ENCODE data around the gene BMERB1.
"Not testable (repeated sequence)": the region's sequence is repeated elsewhere in the genome, so short reads cannot be mapped to it uniquely, and the experiment has no call there.

Gene BMERB1

GRCh38 chr16:15592324-15592723, 157.9 kb downstream of the BMERB1 start:
- DNase-seq (ENCODE audit: low read depth in 2 of 2) = no peak

DNA sequence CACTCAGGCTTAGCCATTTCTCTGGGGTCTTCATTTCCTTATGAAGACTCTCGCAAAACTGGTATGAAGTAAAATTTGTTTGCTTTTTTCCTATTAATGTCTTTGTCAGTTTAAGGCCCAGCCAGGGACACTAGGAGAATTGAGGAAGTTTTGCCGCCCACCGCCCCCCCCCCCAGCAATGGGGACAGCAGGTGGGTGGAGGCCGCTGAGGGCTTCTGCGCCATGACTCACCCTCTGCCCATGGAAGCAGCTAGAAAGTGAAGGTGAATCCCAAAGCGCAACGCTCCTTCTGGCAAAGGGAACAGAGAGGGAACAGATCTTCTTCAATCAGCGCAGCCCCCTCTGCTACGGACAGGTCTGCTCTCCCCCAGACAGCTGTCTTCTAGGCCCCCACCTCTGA, 158.8 kb downstream of the BMERB1 start:
- DNase-seq (ENCODE audit: low read depth in 2 of 2) = no peak

GRCh38 chr16:15594711-15595320, 160.4 kb downstream of the BMERB1 start:
- DNase-seq (ENCODE audit: low read depth in 2 of 2) = no peak

- no peak for DNase-seq (ENCODE audit: low read depth in 2 of 2)
Observed at GRCh38 chr16:15597135-15597534, 162.7 kb downstream of the BMERB1 start.

- no peak for DNase-seq (ENCODE audit: low read depth in 2 of 2)
Observed at GRCh38 chr16:15597822-15598647, 163.6 kb downstream of the BMERB1 start.

DNA sequence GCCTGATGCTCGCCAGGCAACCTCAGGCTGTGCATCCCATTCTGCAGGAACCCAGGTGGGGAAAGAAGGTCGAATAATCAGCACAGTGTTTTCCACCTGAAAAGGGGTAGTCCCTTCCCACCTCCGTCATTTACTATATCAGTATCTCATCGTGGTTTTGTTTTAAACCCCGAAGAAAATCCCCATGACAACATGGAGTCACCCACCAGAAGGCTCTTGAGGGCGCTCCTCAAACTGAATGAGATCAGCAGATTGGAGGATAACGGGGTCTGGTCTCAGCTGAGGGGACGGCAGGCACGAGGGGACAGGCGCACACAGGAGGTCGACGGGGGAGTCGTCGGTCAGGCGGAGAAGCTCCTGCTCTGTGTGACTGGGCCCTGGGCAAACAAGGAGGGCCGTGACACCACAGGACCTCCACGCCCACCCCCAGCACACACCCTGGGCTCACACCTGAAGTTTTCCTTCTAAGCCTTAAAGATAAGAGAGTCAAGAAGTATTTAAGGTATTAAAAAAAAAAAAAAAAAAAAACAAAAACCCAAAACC, 164.3 kb downstream of the BMERB1 start:
- DNase-seq (ENCODE audit: low read depth in 2 of 2) = no peak

GRCh38 chr16:15599303-15600070, 165.1 kb downstream of the BMERB1 start:
- no peak for DNase-seq (ENCODE audit: low read depth in 2 of 2)

GRCh38 chr16:15601212-15601879, 167.0 kb downstream of the BMERB1 start:
- no peak for DNase-seq (ENCODE audit: low read depth in 2 of 2)

DNA sequence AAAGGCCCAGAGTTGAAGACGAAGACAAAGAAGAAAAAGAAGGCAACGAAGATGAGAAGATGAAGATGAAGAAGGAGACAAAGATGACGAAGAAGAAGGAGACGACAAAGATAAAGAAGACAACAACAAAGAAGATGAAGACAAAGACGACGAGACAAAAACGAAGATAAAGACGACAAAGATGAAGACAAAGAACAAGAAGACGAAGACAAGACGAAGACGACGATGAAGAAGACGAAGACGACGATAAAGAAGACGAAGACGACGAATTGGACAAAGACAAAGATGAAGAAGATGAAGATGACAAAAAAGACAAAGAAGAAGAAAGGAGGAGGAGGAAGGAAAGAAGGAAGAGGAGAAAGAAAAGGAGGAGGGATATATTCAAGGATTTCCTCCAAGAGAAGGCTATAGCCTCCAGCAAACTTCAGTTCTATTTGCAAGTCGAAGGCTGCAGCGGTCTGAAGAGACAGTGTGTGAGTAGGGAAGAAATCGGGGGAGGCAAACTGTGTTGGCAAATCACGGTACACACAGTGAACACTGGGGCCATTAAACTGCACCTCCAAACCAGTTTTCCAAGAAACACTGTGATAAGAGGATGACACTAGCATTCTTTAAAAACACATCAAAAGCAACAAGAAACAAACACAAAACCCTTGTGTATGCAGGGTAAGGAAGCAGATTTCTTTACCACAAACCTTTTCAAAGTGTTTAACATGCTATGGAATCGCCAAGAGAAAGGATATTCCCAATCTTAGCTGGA, 168.1 kb downstream of the BMERB1 start:
- DNase-seq (ENCODE audit: low read depth in 2 of 2) = no peak

GRCh38 chr16:15604460-15605440, 170.4 kb downstream of the BMERB1 start:
- no peak for DNase-seq (ENCODE audit: low read depth in 2 of 2)

GRCh38 chr16:15605839-15606517, 171.6 kb downstream of the BMERB1 start:
- DNase-seq (ENCODE audit: low read depth in 2 of 2) = no peak

DNA sequence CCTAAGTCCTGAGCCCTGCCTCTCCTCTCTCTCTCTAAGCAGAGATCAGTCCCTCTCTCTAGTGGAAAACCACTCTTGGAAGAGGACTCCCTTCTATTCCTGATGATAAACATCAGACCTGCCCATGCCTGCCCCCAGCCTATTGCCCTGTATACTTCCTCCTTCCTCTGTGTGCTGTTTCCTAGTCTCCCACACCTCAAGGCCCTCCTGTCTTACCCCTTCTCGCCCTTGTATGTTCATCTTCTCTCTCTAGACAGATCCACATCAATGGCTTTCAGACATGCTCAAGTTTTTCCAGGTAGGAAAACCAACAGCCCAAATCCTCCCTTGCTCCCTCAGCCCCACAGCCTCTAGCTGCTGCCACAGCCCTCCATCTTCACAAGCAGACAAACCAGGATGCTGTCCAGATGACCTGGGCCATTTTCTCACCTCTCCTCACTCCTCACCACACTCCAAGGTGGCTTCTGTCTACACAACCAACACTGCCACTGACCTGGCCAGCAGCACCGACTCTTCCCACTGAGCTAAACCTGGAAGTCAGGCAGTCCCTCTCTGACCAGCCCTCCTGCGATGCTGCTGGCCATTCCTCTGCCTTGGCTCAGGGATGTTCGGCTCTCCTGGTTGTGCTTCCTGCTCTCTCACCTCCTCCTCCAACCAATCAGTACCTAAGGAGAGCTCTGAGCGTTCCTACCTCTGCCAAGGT, 172.3 kb downstream of the BMERB1 start:
- no peak for DNase-seq (ENCODE audit: low read depth in 2 of 2)

DNA sequence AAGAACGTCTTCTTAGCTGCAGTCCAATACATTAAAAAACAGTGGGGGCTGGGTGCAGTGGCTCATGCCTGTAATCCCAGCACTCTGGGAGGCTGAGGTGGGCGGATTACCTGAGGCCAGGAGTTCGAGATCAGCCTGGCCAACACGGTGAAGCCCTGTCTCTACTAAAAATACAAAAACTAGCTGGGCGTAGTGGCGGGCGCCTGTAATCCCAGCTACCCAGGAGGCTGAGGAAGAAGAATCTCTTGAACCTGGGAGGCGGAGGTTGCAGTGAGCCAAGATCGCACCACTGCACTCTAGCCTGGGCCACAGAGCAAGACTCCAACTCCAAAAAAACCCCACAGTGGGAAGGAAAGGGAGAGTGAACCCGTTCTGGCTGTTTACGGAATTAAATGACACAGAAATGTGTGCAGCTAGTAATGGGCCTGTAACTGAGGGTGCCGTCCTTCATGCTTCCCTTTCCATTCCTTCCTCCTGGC, 172.9 kb downstream of the BMERB1 start:
- DNase-seq (ENCODE audit: low read depth in 2 of 2) = not testable (repeated sequence)

DNA sequence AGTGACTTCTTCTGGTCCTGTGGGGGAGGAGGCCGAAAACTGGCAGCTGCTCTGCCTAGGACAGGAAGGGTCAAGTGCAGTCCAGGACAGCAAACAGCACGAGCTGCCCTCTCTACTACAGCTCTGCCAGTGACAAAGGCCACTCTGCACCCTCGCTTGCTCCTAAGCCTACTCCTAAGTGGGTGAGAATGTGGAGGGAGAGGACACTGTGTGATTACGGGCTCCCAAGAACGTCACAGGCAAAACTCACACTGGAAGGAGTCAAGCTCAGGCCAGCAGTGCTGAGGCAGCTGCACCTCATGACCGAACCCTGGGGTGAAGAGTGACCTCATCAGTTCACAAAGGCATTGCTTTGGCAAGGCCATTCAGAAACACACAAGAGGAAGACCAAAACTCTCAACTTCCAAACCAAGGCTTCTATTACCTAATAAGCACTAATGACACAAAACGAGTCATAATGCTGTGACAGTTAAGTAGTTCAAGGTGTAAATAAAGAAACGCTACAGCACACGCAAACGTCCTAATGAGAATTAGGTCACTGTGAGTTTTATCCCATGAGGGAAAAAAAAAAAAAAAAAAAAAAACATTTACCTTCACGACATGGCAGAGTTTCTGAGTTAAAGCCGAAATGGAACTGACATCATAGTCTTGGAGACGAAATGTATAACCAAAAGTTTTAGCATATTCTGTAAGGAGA, 173.5 kb downstream of the BMERB1 start:
- no peak for DNase-seq (ENCODE audit: low read depth in 2 of 2)

DNA sequence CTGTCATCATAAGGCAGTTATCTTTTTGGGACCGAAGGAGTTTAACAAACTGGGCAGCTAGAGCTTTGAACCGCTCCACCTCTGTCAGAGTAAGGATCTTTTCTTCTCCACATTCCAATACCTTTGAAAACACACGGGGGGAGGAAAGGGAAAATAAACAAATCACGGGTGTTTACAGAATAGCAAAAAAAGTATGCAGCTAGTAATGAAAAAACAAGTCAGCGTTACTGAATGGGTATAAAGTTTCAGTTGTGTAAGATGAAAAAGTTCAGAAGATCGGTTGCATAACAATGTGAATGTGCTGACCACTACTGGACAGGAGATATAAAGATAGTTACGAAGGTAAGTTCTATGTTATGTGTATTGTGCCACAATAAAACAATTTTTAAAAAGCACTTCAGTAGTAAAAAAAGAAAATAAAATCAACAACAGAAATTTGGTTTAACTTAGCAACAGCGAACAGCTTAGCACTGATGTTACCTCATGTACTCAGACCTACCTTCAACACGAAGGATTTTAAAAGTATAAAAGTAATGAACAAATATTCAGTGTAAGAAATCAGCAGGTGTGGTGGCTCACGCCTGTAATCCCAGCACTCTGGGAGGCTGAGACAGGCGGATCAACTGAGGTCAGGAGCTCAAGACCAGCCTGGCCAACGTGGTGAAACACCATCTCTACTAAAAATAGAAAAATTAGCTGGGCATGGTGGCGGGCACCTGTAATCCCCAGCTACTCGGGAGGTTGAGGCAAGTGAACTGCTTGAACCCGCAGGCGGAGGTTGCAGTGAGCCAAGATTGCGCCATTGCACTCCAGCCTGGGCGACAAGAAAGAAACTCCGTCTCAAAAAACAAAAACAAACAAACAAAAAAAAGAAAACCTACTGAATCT, 174.3 kb downstream of the BMERB1 start:
- no peak for DNase-seq (ENCODE audit: low read depth in 2 of 2)

- DNase-seq (ENCODE audit: low read depth in 2 of 2) = no peak
Observed at GRCh38 chr16:15609286-15609649, 174.9 kb downstream of the BMERB1 start.

- DNase-seq (ENCODE audit: low read depth in 2 of 2) = no peak
Observed at GRCh38 chr16:15610369-15610871, 176.0 kb downstream of the BMERB1 start.
